GM12801 (cell line): ENCODE data around the gene GAS7.

ENCODE experiments used
- CTCF ChIP-seq: IDR thresholded peaks from one replicate; pipeline ENCODE4 v1.5.1; 2011; ENCODE audit warnings: control low read depth; ENCODE audit not compliant: insufficient read length; ENCODE audit errors: extremely low read depth

GAS7 gene

GRCh38 chr17:10019941-10020451, 178.4 kb downstream of the GAS7 start:
- TF ChIP-seq CTCF: no peak

- TF ChIP-seq CTCF: no peak
These were observed 179.9 kb downstream of the GAS7 start for GRCh38 chr17:10018461-10018891.

- TF ChIP-seq CTCF: no peak
These were observed 184.9 kb downstream of the GAS7 start for GRCh38 chr17:10013365-10014112.

- TF ChIP-seq CTCF: no peak
These were observed 187.7 kb downstream of the GAS7 start for GRCh38 chr17:10010752-10011151.

- TF ChIP-seq CTCF: no peak
These were observed 194.7 kb downstream of the GAS7 start for GRCh38 chr17:10003705-10004104.

- TF ChIP-seq CTCF: no peak
These were observed 197.0 kb downstream of the GAS7 start for GRCh38 chr17:10001306-10001873.

- no peak for TF ChIP-seq CTCF
These were observed 198.3 kb downstream of the GAS7 start for GRCh38 chr17:9999919-10000695.
